ENCODE results near the gene PGC.
A peak's percentile ranks its signal among the peaks of the same experiment; 100 is the strongest.

PGC gene

DNA sequence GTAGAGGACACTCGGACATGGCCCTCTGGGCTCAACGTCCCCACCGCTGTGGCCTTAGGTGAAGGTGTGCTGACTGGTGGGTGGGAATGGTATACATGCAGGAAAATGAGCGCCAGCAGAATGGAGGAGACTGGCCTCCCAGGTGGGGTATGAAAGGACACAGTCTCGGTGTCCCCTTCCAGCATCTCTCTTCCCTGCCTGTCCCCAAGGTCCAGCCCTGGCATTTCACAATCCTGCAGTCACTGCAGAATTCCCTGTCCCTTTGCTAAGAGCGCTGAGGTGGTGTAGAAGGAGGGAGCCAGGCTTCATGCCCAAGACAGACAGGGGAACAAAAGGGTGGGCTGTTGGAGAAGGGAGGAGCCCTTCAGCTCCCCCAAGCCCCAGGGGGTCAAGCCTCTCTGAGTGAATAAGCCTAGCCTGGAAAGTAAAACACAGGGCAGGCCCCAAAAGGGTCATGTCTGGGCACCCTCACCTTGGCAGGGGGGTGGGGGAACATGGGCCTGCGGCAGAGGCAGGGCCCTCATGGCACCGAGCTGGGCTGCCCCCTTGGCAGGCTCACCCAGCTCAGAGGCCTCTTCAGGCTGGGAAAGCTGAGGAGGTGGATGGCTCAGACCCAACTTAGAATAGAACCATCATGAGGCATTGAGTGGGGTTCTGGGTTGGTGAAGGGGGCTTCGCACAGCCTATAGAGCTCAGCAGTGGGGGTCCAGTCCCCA, 35.7 kb downstream of the PGC start:
- DNase-seq: no peak

DNA sequence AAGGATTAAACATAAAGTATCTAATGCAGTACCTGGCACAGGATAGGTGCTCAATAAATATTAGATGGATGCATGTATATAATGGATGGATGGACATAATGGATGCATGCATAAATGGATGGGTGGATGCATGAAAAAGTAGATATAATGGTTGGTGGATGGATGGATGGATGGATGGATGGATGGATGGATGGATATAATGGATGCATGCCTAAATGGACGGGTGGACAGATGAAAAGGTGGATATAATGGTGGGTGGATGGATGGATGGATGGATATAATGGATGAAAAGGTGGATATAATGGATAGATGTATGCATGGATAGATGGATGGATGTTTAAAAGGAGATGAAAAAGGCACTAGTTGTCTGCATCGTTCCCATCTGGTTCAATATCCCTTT, 37.8 kb downstream of the PGC start:
- DNase-seq: no peak

DNA sequence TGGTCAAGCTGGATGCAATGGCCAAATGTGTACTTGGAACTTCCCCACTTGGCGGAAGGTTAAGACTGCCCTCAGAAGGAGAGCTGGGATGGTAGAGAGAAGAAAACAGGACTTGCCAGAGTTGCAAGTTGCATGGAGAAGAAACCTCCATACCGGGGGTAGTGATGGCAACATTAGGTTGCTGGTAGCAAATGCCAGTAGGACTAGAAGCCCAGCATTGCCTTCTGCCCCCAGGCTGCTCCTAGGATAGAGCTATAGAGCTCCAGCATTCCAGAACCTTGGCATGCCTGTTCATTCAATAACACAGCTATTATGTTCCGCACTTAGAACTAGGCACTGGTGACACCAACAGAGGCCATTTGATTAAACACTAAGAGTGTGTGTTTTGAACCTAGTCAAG, 38.3 kb downstream of the PGC start:
- DNase-seq: no peak

DNA sequence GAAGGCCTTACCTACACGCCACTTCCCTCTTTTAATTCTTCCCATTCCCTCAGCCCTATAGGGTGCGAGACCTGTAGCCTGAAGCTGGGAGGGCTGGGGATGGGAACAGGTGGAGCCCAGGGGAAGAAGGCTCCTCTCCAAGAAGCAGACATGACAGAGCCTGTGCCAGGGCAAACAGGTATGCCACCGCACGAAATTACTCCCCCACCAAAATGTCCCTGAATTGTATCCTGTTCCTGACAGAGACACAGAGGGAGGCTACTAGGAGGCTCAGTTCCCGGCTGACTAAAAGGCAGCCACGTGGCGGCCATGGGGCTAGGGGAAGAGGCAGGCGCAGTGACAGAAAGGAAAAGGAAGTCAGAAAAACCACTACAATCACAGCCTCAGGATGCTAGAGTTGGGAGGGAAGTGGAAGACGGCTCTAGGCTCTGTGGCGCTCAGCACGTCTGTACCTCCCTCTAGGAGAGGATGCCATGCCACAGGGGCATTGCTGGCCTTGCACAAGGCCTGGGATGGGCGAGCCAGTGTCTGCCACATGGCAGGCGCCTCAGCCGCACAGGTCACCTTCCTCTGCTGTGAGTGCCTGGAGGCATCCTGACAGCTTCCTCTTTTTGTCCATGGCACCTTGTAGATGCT, 39.5 kb downstream of the PGC start:
- peak; percentile 21 for DNase-seq

DNA sequence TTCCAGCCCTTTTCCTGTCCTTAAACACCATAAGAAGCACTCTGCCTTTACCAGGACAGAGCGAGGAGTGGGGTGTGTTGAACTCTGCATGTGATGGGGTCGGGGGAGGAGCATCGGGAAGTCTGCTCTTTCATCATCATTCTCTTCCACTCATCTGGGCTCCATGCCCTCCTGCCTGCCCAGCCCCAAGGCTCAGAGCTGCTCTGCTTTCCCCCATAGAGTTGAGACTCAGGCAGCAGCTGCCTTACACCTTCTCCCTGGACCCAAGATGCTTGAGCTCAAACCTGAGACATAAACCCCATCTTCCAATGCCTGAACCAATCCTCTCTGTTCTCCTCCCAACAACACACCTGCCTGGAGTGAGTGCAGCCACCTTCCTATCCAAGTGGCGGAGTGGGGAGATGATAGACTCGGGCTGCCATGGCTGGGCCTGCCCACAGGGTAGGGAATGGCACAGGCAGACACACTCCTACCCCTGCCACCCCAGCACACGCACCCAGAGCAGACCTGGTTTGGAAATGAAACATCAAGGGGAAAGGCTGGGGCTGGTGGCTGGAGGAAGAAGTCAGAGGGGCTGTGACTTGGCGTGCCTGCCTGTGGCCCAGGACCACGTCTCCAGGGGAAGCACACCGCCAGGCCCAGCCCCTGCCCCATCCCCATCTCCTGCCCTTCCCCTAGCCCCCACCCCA, 40.2 kb downstream of the PGC start:
- peak; percentile 15 for DNase-seq

DNA sequence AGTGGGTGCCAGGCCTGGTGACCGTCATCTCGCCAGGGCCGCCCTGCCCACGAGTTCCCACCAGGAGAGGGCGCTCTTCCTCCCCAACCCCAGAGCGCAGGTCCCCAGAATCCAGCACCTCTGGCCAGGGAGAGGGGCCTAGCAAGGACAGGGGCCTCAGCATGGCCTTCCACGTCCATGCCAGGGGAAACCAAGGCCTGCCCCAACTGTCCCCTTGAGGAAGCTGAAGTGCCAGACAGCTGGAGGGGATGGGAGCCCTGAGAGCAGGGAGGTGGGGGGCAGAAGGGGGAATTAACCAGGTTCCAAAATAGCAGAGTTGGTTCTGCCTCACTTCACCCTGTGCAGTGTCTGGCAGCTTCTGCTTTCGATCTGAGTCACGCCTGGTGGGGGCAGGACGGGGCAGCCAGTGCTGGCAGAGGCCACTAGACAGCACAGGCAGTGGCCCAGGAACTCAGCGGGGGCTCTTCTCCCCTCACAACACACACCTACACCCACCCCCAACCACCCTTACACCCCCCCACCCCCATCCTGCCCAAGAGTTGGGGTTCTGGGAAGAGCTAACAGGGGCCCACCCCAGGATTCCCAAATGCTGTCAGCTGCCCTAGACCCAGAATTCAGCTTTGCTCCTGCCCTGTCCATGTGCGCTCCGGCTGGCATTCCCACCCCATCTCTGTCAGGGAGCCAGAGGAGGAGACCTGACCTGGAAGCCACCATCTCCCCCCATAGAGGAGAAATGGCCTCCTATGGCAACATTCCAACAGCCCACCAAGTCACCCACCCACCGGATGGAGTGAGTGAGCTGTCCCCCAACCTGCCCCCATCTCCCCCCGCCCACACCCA, 41.0 kb downstream of the PGC start:
- DNase-seq: peak; percentile 72

DNA sequence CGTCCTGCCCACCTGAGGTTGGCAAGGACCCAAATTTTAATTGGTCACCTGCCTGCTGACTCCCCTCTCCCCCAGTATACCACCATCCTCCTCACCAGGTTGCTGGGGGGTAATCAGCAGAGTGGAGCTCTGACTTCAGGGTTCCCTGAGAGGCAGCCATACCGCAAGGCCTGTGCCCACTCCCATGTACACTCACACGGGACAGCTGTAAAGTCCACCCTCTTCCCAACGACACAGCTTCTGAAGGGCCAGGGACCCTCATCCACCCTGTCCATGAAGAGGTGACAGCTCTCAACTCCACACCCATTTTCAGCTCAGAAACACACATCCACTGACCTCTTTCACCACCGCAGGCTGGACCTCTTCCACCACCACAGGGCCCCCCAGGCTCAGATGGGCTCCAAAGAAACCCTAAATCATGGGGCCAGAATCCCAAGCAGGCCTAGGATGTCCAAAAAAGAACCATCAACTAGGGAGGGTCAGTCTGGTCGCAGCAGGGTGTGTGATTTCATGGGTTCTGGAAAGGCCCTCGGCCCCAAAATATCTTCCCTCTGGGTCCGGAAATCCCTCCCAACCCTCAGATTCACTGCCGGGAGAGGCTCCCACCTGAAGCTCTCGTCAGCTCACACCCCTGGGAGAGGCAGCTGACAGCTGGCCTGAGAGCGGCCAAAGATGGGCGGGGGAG, 41.7 kb downstream of the PGC start:
- no peak for DNase-seq

DNA sequence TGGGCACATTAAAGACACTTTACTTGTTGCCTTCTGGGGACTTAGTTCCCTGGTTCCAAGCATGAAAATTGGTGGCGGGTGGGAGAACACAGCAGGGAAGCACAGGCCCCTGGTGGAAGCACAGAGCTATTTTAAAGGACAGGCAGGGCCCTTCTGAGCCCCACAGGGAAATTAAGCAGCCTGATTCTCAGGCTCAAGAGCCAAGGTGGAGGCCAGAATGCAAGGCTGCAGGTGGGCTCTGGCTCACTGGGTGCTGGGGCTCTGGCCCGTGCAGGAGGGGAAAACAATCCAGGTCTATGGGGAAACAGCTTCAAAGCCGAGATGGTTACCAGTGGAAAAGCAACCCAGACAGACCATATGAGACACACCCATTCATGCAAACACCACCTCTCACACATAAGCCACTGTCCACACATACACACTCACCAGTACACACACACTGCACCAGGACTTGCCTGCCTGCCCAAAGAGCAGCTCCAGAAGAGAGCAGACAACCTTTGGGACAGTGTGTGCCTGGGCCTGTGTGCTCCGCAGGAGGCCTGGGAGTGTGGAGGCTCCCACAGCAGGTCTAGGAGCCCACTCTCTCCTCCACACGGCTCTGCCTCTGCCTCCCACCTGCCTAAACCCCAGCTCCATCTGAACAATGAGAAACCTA, 42.4 kb downstream of the PGC start:
- DNase-seq: no peak

DNA sequence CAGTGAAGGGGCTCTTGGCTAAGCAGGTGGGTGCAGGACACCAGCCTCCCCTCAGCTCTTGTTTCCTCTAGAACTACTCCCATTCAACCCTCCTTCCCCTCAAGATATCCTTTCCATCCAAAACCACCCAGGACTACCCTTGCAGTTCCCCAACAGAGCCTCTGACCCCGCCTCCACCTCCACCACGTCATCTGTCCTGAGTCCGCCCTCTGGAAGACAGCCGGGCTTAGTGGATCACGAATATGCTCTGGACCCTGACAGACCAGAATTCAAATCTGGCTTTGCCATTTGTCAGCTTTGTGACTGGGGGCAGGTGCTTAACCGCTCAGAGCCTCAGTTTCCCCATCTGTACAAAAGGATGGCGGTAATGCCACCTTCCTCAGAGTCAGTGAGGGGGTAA, 43.2 kb downstream of the PGC start:
- DNase-seq: no peak

DNA sequence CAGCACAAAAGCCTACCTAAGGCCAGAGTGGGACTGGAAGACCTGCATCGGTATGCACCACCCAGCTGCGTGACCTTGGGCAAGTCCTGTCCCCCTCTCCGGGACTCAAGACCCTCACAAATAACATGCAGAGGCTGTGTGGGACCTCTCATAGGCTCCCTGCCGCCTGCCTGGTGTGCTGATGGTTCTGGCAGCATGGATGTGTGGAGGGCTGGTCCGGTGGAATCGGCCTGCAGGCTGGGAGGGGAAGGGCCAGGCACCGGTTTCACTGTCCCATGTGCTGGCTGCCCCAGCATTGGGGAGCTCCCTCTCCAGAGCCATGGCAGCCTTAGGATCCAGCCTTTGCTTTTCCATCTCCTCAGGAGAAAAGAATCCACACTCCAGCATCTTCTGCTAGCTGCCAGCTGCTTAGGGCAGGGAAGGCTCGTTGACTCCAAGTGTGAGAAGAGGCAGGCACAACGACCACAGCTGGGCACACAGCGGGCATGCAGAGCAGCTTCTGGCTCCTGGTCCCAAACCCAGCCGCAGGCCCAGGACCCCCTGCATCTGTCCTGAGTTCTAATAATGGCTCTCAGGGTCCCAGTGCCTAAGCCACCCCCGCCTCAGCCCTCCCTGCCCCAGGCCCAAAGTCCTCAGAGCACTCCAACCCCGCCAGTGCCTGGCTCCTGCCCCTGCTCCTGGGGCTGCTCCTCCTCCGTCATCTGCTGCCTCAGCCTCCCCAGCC, 44.3 kb downstream of the PGC start:
- DNase-seq: no peak

DNA sequence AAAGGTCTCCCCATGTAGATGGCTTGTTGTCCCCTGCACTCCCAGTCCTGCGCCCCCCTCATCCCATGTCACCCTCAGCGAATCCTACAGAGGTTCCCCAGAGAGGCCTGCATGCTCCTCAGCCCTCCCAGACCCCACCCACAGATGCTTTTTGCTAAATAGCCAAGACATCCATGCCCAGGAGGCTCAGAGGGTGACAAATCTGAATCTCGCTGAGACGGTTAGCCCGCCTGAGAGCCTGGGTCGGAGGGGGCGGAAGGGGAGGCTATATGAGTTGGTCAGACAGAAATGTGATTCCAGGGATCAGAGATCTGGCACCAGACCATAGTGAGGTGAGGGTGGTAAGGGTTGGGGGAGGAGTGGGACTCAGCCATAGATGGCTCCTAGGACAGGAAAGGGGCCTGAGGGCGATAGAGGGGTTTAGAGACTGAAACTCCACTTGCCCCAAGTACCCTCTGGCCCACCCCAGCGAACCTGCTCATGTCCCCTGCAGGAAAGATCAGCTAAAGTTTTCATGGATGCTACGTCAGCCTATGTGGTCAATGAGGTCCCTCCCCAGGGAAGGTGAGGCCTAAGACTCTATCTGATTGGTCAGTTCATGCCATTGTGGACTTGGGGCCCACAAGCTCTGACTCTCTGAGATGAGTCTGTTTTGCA, 45.0 kb downstream of the PGC start:
- DNase-seq: no peak

DNA sequence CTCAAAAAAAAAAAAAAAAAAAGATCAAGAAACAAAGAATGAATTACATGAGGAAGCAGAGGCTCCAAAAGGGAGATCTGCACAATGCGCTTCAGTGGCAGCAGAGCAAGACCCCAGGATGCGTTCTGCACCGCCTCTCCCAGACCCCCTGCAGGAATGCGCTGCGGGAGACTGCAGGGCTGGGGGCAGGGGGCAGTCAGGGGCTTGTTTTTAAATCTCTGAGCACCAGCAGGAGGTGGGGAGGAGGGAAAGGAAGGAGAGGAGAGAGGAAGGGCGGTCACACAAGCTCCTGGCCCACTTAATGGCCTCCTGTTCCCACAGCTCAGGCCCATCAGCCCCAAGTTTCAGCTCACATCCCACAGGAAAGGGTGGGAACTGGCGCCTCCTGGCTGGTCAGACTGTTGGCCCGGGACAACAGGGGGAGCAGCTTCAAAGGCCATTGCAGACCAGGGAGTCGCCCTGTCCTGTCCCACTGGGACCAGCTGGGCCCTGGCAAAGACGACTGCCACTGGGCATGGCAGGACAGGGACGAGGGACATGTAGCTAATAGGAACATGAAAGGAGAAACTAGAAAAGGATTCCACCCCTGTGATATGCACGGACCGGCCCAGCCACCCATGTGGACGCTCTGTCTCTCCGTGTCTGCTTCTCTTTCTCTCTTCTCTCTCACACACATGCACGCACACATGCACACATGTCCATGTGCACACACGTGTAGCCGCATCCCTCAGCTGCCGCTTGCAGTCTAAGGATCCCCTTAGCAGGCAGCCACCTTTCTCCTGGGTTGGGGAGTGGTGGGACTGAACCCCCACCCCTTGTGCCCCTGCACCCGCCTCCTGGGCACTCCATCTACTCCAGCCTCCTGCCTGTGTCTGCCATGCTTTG, 46.5 kb downstream of the PGC start:
- DNase-seq: no peak

DNA sequence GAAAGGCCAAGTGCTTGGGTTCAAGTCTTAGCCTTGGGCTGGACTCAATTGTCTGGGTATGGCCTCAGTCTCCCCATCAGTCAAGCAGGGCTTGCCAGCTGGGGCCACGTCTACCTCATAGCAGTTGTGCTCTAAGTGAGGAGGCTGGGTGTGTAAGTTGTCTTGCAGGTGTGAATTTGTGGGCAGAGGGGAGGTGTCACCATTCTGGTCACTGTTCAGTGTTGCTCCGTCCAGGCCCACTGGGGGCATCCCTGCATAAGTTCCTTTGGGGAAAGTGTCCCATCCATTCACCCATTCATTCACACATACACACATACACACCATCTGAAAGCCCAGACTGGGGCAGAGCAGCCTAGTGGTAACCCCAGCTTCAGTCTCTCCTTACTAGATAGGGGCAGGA, 48.1 kb downstream of the PGC start:
- no peak for DNase-seq

DNA sequence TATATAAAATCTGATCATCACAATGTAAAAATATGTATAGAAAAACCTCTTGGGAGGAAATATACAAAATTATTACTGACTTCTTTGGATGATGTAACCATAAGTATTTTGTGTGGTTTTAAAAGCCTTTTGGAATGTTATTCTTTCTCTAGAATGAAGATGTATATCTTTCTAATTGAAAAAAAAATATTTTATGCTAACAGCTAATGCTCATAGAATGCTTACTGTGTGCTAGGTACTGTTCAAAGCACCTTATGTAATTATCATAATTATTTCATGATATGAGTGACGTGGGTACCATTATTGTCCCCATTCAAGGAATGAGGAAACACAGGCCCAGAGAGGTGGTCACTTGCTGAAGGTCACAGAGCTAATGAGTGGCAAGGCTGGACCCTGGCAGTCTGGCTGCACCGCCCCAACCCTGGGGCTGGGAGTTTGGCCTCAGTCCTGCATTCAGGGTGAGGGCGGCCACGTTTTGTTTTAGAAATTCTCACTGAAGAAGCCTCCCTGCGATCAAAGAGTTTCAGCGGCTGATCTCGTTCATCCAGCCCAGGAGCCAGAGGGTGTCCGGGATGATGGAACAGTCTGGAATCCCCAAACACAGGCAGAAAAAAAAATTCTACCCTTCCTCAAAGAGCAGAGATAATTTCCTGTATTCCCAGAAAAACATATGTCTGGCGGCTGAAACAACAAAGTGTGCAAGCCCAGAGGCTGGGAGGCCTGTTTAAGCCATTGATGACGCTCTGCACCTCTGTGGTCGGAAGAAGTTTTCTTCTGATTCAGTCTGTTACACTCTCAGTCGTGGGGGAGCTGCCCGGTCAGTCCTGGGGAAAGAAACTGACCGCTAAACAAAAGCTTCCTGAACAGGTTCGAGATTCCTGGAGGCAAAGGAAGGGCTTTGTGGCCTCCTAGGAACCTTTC, 49.1 kb downstream of the PGC start:
- no peak for DNase-seq

DNA sequence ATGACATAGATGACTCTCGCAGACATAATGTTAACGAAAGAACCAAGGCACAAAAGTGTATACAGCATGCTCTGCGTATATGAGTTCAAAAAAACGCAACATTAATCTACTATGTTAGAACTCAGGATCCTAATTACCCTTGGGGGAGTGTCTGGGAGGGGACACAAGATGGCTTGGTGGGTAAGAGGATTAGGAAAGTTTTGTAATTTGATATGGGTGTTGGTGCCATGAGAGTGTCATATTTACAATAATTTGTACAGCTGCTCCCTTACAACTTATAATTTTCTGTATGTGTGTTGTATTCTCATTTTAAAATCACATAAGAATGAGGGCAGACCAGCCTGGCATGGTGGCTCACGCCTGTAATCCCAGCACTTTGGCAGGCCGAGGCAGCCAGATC, 50.4 kb downstream of the PGC start:
- DNase-seq: no peak

DNA sequence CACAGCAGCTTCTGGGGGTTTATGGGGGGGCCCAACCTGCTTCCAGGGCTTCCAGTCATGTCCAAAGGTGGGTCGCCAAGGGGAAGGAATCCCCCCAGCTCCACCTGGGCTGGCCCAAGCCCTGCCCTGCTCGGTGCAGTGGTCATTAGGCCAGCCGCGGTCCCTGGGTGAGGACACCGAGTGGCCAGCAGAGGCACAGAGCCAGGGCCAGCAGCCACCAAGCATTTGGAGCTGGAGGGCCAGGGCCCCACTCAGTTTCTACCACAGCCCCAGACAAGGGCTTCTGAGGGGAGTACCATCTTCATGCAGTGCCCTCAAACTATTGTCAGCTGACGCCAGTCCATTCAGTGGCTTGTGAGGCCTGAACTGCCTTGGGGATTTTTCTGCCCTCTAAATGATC, 51.4 kb downstream of the PGC start:
- DNase-seq: no peak

DNA sequence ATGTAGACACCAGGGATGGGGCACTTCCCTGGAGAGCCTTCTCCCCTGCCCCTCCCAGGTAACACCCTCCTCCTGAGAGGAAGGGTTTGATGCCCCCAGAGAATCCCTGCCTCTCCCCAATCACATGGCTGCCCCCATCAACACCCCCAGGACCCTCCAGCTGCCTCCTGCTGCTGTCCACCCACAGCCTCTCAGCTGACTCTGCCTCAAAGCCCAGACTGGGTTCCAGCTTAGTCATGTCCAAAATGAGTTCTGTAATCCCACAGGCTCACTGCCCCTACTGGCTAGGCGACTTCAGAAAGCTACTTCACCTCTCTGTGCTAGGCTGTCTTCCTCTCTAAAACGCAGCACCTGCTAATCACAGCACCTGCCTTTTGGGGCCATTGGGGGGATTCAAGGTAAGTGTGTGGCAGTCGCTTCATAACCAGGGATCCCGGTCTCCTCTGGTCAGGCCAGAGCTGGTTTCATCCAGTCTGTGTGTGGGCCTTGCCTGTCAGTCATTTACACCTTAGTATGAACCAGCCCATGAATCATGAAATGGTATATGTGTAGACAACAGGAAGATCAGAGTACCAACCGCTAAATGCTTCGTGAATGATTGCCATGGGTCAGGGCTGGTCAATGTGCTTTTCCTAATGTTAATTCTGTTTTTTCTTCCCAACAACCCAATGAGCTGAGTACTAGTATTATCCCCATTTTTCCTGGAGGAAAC, 52.2 kb downstream of the PGC start:
- no peak for DNase-seq
